Body of pancreas (tissue), 4 donors: ENCODE data around the gene KIRREL3. TPM values are rescaled to one million over a fixed set of nuclear protein-coding genes. Genes with fewer than 3 reads are reported as not detected.

Experiments
- ATAC-seq: fragments of 150-250 bp; one replicate; pipeline ENCODE4 v1.9.1; 2016
- DNase-seq, 4 donors: peaks; one replicate each; pipeline ENCODE4 v3.0.0-alpha.2; 2019
- H3K27ac ChIP-seq, 4 donors: fragments of 200-600 bp; sonication (generic); 1 replicate in 3 of 4; 2 replicates in 1 of 4; pipeline versions ENCODE4 v1.5.1 to v1.6.1; 2016 to 2019; ENCODE audit warnings: mild to moderate bottlenecking in 1 of 4, mixed read lengths in 1 of 4, moderate library complexity in 1 of 4
- H3K27me3 ChIP-seq, 2 donors: fragments of 200-600 bp; sonication (generic); one replicate each; pipeline ENCODE4 v1.6.0; 2016; ENCODE audit warnings: mild to moderate bottlenecking in 1 of 2
- H3K36me3 ChIP-seq, 2 donors: fragments of 200-600 bp; sonication (generic); replicated peaks in 1 of 2; 2 replicates each; pipeline ENCODE4 v1.5.1; 2016; ENCODE audit warnings: low read depth in 2 of 2; ENCODE audit not compliant: insufficient read depth in 1 of 2
- H3K4me1 ChIP-seq: fragments of 200-600 bp; sonication (generic); one replicate; pipeline ENCODE4 v1.6.0; 2016
- H3K4me3 ChIP-seq, 2 donors: fragments of 200-600 bp; sonication (generic); 1 replicate in 1 of 2; 2 replicates in 1 of 2; pipeline ENCODE4 v1.5.1; 2016 to 2019
- H3K9me3 ChIP-seq, 3 donors: fragments of 200-600 bp; sonication (generic); 1 replicate in 2 of 3; 2 replicates in 1 of 3; pipeline ENCODE4 v1.5.1; 2016
- POLR2A ChIP-seq, 3 donors: fragments of 450-650 bp; IDR thresholded peaks; one replicate each; pipeline ENCODE4 v1.6.1; 2016; ENCODE audit warnings: antibody characterized with exemption in 3 of 3, mild to moderate bottlenecking in 2 of 3
- WGBS, 2 donors: methylation state at CpG; one replicate each; pipeline ENCODE4 v1.1.5; 2017; 5-methylcytosine and 5-hydroxymethylcytosine counted together
- intact Hi-C: fragments of 100-400 bp; cut with DNase I; formaldehyde crosslinking; loops from one replicate; pipeline ENCODE4 v1.15.1; 2023
- total RNA-seq, 2 donors: library from RNA; depleted of rRNA; stranded (reverse); fragments of >200 nt; gene quantifications; one replicate each; pipeline ENCODE4 v1.1.0, GENCODE V29; 2016
- TF ChIP-seq, protein P1 (sequence below), 7 experiments: fragments of 450-650 bp in 4 of 7; fragments of 200-600 bp in 3 of 7; sonication (generic) in 3 of 7; IDR thresholded peaks; one replicate each; pipeline ENCODE4 v1.5.1; 2016 to 2019; ENCODE audit warnings: antibody characterized with exemption in 7 of 7

KIRREL3 gene
- total RNA-seq, 2 donors from 2014 or later: 0.26 TPM; not detected in 1

DNA sequence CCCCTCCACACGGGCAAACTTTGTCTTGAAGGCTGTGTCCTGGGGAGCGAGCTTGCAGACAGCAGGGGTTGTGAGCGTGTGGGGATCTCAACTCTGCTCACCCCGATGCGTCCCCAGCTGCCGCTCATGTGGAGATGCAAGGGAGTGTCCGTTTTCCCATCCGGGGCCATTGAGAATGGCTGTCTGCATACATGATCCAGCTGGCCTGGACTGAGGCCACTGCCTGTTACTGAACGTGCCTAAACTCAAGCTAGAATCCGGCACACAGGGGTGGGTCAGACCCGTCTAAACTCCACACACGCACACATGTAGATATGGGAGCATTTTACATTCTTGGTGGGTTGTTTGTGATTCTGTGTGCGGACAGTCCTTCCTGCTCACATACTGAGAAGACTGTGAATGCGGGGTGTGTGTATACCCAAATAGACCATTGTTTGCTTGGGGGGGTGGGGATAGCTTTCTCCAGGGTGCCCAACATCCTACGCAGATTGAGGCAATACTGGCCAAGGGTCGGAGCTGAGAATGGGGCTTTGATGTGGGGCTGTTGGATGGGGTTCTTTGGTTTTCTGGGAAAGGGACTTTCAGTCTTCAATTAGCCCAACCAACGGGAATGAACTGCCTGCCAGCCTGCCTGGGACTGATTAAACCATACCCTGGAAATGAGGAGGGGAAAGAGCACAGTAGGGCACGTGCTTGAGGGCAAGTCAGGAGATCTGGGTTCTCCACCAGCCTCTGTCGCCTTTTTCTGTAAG lies 584.7 kb downstream of the KIRREL3 start:
- intact Hi-C loops: no loop called here

DNA sequence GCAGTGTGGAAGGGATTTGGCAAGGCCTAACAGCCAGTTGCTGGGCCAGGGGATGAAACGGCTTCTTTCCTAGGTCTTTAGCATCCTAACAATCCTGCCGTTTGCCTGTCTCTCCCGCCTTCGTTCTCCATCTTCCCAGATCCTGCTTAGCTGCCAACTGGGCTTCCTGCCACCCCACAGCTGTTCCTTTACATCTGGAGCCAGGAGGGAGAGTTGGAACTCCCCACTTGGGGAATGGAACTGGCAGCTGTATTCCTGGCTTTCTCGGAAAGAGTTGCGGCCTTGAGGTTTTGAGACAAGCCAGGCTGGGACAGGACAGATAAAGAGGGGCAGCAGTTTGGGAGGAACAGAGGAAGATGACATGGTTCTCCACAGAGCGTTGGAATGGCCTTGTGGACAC lies 585.4 kb downstream of the KIRREL3 start:
- no peak for TF ChIP-seq POLR2A (IDR thresholded peaks at IDR 0.05)
- H3K27ac ChIP-seq: peak overlapping the region in 3 of 4 donors; percentile 27 to 63 (median 57)
- WGBS, 2 donors: 51 to 59% methylated on average over 7 of the region's 7 CpGs
- intact Hi-C loops: no loop called here
- DNase-seq (peak; percentile 45 to 66 (median 65)), ATAC-seq (peak; percentile 20)
- H3K4me1 ChIP-seq: peaks cover 19% of the 10 kb centered on the region
- no peak overlapping the region for H3K4me3 ChIP-seq
- no peaks in the 10 kb centered on the region for H3K36me3 ChIP-seq
- H3K27me3 ChIP-seq: no peaks in the 10 kb centered on the region
- H3K9me3 ChIP-seq: no peaks in the 10 kb centered on the region

More for the DNA sequence above, 584.7 kb downstream of the KIRREL3 start:
- no peaks in the 10 kb centered on the region for H3K27me3 ChIP-seq
- 85 to 91% methylated on average over 11 to 19 of the region's 19 CpGs for WGBS, 2 donors
- H3K36me3 ChIP-seq: no peaks in the 10 kb centered on the region
- H3K27ac ChIP-seq: peak overlapping the region; percentile 23 to 63 (median 42)
- no peaks in the 10 kb centered on the region for H3K9me3 ChIP-seq
- DNase-seq (peak; percentile 30 to 56 (median 50)), ATAC-seq (peak; percentile 25)
- TF ChIP-seq POLR2A (IDR thresholded peaks at IDR 0.05): no peak
- TF ChIP-seq, protein P1, sequence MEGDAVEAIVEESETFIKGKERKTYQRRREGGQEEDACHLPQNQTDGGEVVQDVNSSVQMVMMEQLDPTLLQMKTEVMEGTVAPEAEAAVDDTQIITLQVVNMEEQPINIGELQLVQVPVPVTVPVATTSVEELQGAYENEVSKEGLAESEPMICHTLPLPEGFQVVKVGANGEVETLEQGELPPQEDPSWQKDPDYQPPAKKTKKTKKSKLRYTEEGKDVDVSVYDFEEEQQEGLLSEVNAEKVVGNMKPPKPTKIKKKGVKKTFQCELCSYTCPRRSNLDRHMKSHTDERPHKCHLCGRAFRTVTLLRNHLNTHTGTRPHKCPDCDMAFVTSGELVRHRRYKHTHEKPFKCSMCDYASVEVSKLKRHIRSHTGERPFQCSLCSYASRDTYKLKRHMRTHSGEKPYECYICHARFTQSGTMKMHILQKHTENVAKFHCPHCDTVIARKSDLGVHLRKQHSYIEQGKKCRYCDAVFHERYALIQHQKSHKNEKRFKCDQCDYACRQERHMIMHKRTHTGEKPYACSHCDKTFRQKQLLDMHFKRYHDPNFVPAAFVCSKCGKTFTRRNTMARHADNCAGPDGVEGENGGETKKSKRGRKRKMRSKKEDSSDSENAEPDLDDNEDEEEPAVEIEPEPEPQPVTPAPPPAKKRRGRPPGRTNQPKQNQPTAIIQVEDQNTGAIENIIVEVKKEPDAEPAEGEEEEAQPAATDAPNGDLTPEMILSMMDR (IDR thresholded peaks at IDR 0.05): no peak
- H3K4me3 ChIP-seq: no peak overlapping the region
- H3K4me1 ChIP-seq: peaks cover 20% of the 10 kb centered on the region

DNA sequence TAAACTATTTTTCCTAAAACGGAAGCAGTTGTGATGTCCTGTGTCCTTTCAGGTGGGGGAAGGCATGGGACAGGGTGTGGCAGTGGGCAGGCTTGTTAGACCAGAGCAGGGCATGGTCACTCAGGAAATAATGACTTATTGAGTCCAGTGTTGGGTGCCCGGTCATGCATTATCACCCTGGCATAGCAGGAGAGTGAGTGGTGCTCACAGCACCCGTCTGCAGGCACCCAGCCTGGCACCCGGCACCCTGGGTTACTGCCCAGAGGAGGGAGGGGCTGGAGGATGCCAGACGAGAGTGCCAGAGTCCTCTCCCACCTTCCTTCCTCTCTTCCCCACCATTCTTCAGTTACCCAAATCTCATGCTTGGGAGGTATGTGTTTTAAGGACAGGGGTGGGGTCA lies 586.0 kb downstream of the KIRREL3 start:
- Histone ChIP-seq H3K27me3 (no peaks in the 10 kb centered on the region), H3K4me3 (no peak overlapping the region), H3K4me1 (peaks cover 19% of the 10 kb centered on the region), H3K27ac (peak overlapping the region in 1 of 4 donors; percentile 63), H3K9me3 (no peaks in the 10 kb centered on the region), H3K36me3 (no peaks in the 10 kb centered on the region)
- intact Hi-C loops: no loop called here
- TF ChIP-seq, protein P1 (IDR thresholded peaks at IDR 0.05): no peak
- no peak for TF ChIP-seq POLR2A (IDR thresholded peaks at IDR 0.05)
- ATAC-seq (no peak), DNase-seq (no peak)
- 78 to 79% methylated on average over 2 to 5 of the region's 5 CpGs for WGBS, 2 donors

DNA sequence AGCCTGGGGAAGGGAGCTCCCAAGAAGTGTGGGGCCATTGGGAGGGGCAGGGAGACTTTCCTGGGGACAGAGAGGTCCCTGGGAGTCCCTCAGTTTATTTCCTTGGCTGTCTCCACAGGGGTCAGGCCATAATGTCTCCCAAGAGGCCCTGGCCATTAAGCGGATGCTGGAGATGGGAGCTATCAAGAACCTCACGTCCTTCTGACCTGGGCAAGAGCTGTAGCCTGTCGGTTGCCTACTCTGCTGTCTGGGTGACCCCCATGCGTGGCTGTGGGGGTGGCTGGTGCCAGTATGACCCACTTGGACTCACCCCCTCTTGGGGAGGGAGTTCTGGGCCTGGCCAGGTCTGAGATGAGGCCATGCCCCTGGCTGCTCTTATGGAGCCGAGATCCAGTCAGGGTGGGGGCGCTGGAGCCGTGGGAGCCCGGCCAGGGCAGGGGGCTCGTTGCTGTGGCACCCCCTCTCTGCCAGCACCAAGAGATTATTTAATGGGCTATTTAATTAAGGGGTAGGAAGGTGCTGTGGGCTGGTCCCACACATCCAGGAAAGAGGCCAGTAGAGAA lies 586.6 kb downstream of the KIRREL3 start:
- intact Hi-C loops: no loop called here
- WGBS, 2 donors: 56 to 85% methylated on average over 2 to 9 of the region's 9 CpGs
- no peak for TF ChIP-seq POLR2A (IDR thresholded peaks at IDR 0.05)
- TF ChIP-seq, protein P1 (IDR thresholded peaks at IDR 0.05): no peak
- no peak overlapping the region for H3K4me3 ChIP-seq
- no peaks in the 10 kb centered on the region for H3K36me3 ChIP-seq
- DNase-seq (no peak), ATAC-seq (no peak)
- H3K27me3 ChIP-seq: no peaks in the 10 kb centered on the region
- peaks cover 19% of the 10 kb centered on the region for H3K4me1 ChIP-seq
- no peaks in the 10 kb centered on the region for H3K9me3 ChIP-seq
- no peak overlapping the region for H3K27ac ChIP-seq

DNA sequence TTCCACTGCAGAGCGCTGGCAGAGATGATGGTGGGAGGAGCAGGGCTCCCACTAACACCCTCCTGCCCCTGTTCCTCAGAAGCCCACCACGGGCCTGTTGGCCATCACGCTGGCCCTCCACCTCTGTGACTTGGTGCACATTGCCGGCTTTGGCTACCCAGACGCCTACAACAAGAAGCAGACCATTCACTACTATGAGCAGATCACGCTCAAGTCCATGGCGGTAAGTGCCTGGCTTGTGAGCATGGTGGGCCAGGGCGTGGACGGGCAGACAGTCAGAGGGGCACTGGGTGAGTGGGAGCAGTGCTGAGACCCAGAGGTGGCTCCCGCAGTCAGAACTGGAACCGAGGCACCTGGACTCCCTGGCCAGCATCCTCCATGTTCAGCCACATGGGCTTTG lies 587.1 kb downstream of the KIRREL3 start:
- Histone ChIP-seq H3K36me3 (no peaks in the 10 kb centered on the region), H3K4me3 (no peak overlapping the region), H3K27me3 (no peaks in the 10 kb centered on the region), H3K4me1 (peaks cover 19% of the 10 kb centered on the region), H3K9me3 (no peaks in the 10 kb centered on the region), H3K27ac (no peak overlapping the region)
- intact Hi-C loops: no loop called here
- DNase-seq: no peak
- no peak for ATAC-seq
- no peak for TF ChIP-seq POLR2A (IDR thresholded peaks at IDR 0.05)
- TF ChIP-seq, protein P1 (IDR thresholded peaks at IDR 0.05): no peak
- WGBS, 2 donors: 85 to 88% methylated on average over 10 to 11 of the region's 11 CpGs
